Nephron progenitor cell (in vitro differentiated cells): ENCODE results near the gene RBM15.

Experiments
- DNase-seq: peaks from one replicate; pipeline ENCODE4 v3.0.0; 2021
- H3K27ac Mint-ChIP-seq: 2 replicates; pipeline ENCODE4 v1.8.0; 2021; ENCODE audit warnings: mild to moderate bottlenecking, moderate library complexity, mixed read lengths
- H3K27me3 Mint-ChIP-seq: 2 replicates; pipeline ENCODE4 v1.8.0; 2021; ENCODE audit warnings: mild to moderate bottlenecking, low read depth, mixed read lengths; ENCODE audit not compliant: poor library complexity
- H3K36me3 Mint-ChIP-seq: 2 replicates; pipeline ENCODE4 v1.8.0; 2021; ENCODE audit warnings: low read depth, mixed read lengths
- H3K4me1 Mint-ChIP-seq: 2 replicates; pipeline ENCODE4 v1.8.0; 2021; ENCODE audit warnings: mixed read lengths
- H3K4me3 Mint-ChIP-seq: 2 replicates; pipeline ENCODE4 v1.8.0; 2021; ENCODE audit warnings: mild to moderate bottlenecking, moderate library complexity, mixed read lengths
- H3K9me3 Mint-ChIP-seq: 2 replicates; pipeline ENCODE4 v1.8.0; 2021; ENCODE audit warnings: mild to moderate bottlenecking, moderate library complexity, mixed read lengths
- CTCF ChIP-seq: fragments of 200-600 bp; sonication (generic); IDR thresholded peaks from 2 replicates; pipeline ENCODE4 v1.5.0; 2021; ENCODE audit warnings: antibody characterized with exemption

Gene RBM15

DNA sequence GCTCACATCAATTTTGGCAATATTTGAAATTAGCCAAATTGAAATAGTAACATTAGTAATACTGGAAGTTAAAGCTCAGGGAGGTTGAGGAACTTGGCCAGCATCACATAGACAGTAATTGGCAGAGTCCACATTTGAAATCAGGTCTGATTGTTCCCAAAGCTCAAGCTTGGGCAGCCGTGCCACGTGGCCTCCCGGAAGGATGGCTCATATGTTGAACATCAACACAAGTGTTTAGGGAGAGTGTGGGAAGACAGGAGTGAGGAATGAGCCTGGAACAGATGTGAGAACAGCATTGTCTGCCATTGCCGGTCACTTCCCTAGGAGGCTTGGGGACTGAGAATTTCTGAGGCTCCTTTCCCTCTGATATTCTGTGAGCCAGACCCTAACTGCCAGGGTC is 40.2 kb upstream of the RBM15 start:
- peaks cover 6% of the 10 kb centered on the region for H3K4me1 Mint-ChIP-seq
- no peak for DNase-seq
- no peak overlapping the region for H3K27ac Mint-ChIP-seq
- H3K27me3 Mint-ChIP-seq, result peaks cover 59% of the 10 kb centered on the region
- TF ChIP-seq CTCF, result no peak
- no peaks in the 10 kb centered on the region for H3K9me3 Mint-ChIP-seq
- no peak overlapping the region for H3K4me3 Mint-ChIP-seq
- H3K36me3 Mint-ChIP-seq, result no peaks in the 10 kb centered on the region

- no peak for TF ChIP-seq CTCF
- Mint-ChIP-seq H3K9me3 (no peaks in the 10 kb centered on the region), H3K4me3 (no peak overlapping the region), H3K4me1 (peaks cover 4% of the 10 kb centered on the region), H3K36me3 (no peaks in the 10 kb centered on the region), H3K27me3 (peaks cover 66% of the 10 kb centered on the region), H3K27ac (no peak overlapping the region)
- DNase-seq, result no peak
These were observed 38.6 kb upstream of the RBM15 start for GRCh38 chr1:110300412-110301085.

- Mint-ChIP-seq H3K9me3 (peaks cover 3% of the 10 kb centered on the region), H3K27ac (no peak overlapping the region), H3K27me3 (peaks cover 63% of the 10 kb centered on the region), H3K4me1 (no peaks in the 10 kb centered on the region), H3K4me3 (no peak overlapping the region), H3K36me3 (no peaks in the 10 kb centered on the region)
- DNase-seq, result no peak
- no peak for TF ChIP-seq CTCF
These were observed 36.3 kb upstream of the RBM15 start for GRCh38 chr1:110302836-110303235.

DNA sequence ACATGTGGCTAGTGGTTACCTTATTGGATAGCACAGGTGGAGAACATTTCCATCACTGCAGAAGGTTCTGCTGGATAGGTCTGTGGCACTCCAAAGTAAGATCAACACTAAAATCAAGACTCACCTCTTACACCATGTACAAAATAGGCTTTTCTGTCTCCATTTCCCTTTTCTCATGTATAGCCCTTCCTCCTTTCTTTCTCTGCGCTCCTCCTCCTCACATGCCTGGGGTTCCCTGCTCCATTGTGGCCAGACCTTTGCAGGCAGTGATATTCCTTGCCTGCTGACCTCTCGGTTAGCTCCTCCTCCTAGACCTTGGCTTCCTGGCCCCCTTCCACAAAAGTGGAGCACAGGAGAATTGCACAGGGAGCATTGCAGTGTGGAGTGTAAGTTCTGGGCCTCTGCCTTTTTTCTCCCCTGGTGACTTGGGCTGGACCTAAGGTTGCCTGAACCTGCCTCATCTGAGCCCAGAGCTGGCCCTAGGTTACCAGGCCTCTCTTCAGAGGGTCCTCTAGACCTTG is 33.2 kb upstream of the RBM15 start:
- H3K36me3 Mint-ChIP-seq, result no peaks in the 10 kb centered on the region
- H3K4me1 Mint-ChIP-seq, result peaks cover 24% of the 10 kb centered on the region
- DNase-seq, result no peak
- H3K27me3 Mint-ChIP-seq, result peaks cover 46% of the 10 kb centered on the region
- no peak for TF ChIP-seq CTCF
- H3K27ac Mint-ChIP-seq, result no peak overlapping the region
- no peak overlapping the region for H3K4me3 Mint-ChIP-seq
- peaks cover 3% of the 10 kb centered on the region for H3K9me3 Mint-ChIP-seq

GRCh38 chr1:110307239-110307974 is 31.8 kb upstream of the RBM15 start:
- H3K36me3 Mint-ChIP-seq, result no peaks in the 10 kb centered on the region
- peaks cover 26% of the 10 kb centered on the region for H3K4me1 Mint-ChIP-seq
- H3K9me3 Mint-ChIP-seq, result peaks cover 3% of the 10 kb centered on the region
- no peak for DNase-seq
- no peak overlapping the region for H3K27ac Mint-ChIP-seq
- no peak for TF ChIP-seq CTCF
- H3K27me3 Mint-ChIP-seq, result peaks cover 48% of the 10 kb centered on the region
- no peak overlapping the region for H3K4me3 Mint-ChIP-seq
